HG03103 (cell line): Measurements from ENCODE around the gene CTDP1.

ENCODE experiments used
- ATAC-seq: cut with Tn5 transposase; IDR thresholded peaks from one replicate; pipeline ENCODE4 v1.9.1; 2021; ENCODE audit warnings: low read depth; ENCODE audit not compliant: unreplicated experiment

The CTDP1 gene

DNA sequence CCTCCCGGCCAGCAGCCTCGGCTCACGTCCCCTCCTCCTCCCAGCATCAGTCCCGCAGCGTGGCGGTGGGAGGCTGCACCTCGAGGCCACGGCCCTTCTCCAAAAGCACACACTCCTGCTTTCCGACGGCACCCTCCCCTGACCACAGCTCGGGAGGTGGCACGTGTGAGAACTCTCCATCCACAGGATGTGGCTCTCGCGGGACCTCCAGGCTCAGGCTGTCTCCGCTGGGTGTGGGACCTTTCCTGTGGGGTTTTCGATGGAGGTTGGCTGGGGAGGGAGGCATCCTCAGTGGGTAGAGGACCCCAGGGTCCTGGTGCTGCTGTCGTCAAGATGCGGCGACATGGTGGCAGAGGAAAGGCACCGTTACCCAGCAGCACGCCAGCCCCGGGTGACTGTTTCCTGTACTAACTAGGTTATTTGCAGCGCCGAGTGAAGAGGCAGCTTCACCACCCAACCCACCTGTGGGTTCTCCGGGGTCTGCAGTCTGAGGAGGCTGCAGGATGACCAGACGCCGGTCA is 75.3 kb downstream of the CTDP1 start:
- no peak for ATAC-seq

DNA sequence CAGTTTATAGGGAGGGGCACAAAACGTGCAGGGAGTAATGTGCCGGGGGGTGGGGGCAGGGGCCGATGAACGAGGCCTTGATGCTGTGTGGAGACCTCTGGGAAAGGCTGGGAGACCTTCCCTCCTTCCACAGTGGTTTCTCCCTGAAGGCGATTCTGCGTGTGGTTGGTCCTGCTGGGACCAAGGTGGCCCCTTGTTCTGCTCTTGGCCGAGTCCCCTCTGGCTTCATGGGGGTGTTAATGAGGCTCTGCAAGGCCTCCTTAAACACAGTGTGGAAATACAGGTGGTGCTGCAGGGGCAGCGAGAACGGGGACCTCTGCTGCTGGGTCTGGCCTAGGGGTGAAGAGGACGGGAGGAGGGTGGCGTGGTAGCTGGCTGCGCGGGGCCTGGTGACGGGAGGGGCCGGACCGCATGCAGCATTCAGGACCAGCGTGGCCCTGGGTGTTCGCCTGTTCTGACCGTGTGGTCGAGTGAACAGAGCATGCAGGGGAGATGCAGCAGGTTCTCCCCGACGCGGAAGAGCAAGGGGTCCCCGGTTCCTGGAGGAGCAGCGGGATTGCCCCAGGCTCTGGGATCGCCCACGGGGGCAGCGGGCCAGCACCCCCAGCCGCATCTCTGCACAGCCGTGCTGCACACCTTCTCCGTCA is 76.0 kb downstream of the CTDP1 start:
- ATAC-seq = no peak

DNA sequence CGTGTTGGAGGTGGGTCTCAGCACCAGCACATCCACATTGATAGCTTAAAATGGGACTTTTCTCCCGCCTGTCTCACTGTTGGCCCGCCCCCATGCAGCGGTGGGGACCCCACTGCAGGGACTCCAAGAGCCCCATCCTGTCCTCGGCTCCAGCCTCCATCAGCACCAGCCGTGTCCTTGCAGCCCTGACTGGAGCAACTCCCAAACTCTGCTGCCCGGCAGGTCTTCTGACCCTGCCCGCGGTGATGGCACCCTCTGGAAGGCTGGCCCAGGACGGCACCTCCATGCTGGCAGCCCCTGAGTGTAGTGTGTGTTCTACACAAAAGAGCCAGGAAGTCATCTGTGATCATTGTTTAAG is 76.5 kb downstream of the CTDP1 start:
- ATAC-seq = no peak

DNA sequence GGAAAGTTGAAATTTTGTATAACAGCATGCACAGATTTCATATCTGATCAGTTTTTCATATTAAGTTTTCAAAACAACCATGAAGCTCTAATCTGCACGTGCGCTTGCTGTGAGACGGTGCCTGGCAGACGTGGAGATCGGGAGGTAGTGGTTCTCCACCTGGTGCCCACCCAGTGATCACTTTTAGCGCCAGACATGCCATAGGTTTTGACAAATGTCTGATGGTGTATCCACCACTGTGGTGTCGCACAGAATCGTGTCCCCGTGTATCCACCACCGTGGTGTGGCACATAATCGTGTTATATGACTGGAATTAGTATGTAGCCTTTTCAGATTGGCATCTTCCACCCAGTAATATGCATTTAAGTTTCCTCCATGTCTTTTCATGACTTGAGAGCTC is 77.2 kb downstream of the CTDP1 start:
- no peak for ATAC-seq

DNA sequence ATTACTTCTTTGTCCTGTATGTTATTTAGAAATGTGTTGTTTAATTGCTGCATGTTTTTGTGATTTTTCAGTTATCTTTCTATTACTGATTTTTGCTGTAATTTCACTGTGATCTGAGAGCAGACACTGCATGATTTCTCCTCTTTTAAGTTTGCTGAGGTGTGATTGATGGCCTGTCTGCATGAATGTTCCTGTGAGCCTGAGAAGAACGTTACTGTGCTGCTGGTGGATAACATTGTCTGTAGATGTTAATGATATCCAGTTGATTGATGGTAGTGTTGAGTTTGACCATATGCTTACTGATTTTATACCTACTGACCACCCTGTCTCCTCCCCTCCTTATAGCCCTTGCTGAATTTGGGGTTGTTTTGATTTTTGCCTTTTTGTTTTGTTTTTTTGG is 80.7 kb downstream of the CTDP1 start:
- ATAC-seq = no peak

DNA sequence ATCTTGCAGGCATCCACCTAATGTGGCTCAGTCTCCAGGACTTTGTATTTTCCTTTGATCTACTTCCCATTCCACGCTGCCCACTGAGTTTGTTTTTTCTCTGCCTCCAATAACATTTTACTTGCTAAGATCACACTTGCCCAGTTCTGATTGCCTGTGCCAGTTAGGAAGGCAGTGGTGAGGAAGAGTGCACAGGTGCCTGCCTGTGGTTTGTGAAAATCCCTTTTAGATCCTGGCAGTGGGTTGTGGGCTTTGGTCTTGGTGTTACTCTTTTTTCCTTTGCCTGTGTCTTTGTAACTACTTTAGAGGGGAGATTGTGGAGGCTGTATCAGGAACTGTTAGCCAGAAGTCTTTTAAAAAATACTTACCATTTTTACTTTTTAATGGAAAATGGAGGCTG is 81.3 kb downstream of the CTDP1 start:
- ATAC-seq = no peak

DNA sequence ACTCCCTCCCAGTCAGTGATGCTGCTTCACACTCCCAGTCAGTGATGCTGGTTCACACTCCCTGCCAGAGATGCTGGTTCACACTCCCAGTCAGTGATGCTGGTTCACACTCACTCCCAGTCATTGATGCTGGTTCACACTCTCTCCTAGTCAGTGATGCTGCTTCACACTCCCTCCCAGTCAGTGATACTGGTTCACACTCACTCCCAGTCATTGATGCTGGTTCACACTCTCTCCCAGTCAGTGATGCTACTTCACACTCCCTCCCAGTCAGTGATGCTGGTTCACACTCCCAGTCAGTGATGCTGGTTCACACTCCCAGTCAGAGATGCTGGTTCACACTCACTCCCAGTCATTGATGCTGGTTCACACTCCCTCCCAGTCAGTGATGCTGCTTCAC is 83.8 kb downstream of the CTDP1 start:
- no peak for ATAC-seq

DNA sequence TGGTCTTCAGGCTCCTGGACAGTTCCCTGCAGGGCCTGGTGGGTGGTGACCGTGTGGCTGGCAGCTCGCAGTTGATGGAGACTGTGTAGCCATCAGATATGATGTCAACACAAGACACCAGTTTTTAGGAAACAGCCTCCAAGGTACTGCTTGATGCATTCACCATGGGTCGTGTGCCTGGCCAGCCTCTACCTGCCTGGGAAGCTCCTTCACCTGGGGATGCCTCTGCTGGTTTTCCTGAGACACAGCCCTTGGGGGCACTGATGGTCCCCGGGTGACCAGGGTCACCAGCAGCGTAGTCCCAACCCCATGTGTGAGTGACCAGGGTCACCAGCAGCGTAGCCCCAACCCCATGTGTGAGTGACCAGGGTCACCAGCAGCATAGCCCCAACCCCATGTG is 84.5 kb downstream of the CTDP1 start:
- no peak for ATAC-seq

DNA sequence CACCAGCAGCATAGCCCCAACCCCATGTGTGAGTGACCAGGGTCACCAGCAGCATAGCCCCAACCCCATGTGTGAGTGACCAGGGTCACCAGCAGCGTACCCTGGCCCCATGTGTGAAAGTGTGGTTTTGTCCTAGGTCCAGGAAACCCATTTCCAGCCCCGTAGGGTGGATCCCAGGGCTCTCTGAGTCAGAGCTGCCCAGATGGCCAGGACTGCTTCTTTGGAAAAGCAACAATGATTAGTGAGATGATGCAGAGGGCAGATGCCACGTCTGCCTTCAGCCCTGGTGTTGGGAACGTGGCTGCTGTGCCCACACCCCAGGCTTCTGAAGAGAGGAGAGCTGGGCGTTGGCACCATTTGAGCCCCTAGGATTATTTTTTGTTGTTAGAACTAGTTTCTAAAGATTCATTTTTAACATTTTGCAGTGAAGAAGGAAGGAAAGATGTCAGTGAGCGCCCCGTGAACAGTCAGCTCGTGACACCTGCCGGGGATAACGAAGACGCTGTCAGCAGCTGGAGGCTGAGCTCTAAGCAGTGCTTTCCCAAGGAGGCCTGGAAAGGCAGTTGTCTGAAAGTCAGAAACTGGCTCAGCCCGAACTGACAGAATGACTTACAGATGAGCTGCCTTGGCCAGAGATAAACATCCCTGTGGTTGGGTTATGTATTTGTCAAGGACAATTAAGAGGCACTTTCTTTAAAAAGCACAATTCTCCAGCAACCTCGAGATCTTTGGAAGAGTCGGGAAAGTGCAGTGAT is 86.1 kb downstream of the CTDP1 start:
- ATAC-seq = no peak

DNA sequence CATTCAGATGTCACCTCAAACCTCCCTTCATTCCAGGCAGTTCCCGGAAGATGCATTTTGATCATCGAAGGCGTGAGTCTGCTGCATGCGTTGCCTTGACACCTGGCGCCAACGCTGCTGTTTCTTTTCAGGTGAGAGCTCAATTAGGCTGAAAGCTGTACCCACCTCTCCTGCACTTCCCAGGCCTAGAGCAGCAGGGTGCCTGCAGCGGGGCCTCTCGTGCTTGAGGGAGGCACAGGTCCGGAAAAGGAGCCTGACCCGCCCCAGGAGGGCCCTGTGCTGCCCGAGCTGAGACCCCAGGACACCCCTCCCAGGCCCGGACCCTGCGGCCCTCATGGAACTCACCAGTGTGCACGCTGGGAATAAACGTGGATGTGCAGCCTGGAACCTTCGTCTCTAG is 86.7 kb downstream of the CTDP1 start:
- ATAC-seq = no peak

DNA sequence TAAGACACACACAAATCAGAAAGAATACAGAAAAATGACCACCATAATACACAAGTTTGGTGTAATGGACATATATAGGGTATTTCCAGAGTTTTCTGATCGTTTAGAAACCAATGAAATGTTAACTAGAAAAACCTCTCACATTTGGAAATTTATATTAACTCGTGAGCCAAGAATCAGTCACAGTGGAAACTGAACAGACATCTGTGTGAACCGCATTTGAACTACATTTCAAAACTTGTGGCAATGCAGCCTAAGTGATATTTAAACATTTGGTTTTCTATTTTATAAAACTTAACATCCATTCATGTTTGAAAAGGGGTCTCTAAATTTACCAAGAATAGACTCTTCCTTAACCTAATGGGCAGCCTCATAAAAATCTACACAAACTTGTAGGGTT is 89.1 kb downstream of the CTDP1 start:
- no peak for ATAC-seq

DNA sequence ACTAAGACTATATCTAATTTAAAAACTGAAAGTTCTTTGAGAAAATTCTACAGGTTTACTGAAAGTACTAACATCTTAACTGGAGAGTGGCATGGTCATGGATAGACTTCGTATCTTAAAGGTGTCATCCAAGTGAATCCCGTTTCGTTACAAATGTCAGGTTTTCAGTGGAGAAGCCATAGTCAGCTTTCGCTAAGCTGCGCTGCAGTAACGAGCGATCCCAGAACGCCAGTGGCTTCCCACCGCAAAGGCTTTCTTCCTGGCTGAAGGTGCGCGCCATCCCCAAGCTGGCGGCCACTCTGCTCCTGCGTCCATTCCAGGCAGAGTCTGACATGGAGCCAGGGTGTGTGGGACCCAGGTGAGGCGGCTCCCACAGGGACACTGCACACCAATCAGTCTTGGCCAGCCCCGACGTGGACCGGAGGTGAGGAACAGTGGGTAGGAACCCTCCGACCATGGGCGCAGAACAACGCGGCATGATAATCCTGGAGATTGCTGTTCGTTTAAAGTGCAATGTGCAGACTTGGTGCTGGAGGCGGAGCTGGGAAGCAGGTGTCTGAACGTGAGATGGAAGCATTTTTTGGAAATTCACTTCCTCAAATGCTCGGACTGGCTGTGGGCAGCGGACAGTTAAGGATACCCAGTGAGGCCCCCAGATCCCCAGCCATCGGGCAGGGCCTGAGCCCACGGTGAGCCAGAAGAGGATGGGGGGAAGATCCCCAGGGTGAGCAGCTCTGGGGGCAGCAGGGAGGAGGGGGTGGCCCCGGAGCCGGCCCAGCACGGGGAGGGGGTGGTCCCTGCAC is 90.3 kb downstream of the CTDP1 start:
- ATAC-seq = no peak

DNA sequence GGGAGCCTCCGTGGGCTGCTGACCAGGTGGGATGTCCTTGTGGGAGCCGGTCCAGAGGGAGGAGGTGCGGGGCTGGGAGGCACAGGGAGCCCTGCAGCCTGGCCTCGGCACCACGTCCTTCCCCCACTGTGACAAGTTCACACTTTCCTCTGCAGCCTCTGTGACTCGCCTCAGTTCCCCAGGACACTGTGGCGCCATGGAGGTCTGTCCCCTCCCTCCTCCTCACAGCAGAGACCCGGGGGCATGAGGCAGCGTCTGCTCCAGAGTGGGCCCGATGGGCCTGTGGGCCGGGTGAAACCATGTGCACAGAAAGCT is 90.9 kb downstream of the CTDP1 start:
- ATAC-seq = no peak

DNA sequence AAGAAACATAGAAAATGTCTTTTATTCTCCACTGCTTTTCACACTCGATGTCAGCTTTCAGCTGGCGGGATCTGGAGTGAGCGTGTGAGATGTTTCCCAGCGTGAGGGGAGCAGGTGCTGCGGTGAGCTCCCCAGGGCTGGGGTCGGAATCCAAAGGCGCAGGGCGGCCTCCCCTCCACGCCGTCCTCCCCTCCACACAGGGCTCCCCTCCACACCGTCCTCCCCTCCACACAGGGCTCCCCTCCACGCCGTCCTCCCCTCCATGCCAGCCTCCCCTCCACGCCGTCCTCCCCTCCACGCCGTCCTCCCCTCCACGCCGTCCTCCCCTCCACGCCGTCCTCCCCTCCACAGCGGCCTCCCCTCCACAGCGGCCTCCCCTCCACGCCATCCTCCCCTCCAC is 91.2 kb downstream of the CTDP1 start:
- ATAC-seq = no peak

DNA sequence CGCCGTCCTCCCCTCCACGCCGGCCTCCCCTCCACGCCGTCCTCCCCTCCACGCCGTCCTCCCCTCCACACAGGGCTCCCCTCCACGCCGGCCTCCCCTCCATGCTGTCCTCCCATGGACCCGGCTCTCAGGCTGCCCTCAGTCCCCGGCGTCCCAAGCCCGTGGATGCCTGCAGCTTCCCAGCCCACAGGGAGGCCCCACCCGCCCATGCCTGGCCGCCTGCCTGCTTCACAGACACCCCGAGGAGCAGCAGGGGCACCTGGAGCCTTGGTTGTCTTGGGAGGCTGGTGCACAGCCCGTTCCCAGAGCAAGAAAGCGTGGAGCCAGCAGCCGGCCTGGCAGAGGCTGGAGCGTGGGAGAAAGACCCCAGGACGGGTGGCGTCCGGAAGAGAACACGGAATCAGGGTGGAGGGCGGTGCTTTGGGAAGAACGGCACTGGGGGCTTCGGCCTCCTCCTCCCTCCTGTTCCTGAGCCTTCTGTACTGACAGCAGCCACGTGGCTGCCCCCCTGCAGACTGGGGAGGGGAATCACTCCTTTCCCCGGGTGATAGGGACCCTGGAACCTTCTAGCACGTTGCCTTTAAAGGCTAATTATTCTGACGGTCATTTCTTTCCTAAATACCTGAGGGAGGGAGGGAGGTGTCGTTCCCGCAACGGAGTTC is 92.0 kb downstream of the CTDP1 start:
- ATAC-seq = no peak

DNA sequence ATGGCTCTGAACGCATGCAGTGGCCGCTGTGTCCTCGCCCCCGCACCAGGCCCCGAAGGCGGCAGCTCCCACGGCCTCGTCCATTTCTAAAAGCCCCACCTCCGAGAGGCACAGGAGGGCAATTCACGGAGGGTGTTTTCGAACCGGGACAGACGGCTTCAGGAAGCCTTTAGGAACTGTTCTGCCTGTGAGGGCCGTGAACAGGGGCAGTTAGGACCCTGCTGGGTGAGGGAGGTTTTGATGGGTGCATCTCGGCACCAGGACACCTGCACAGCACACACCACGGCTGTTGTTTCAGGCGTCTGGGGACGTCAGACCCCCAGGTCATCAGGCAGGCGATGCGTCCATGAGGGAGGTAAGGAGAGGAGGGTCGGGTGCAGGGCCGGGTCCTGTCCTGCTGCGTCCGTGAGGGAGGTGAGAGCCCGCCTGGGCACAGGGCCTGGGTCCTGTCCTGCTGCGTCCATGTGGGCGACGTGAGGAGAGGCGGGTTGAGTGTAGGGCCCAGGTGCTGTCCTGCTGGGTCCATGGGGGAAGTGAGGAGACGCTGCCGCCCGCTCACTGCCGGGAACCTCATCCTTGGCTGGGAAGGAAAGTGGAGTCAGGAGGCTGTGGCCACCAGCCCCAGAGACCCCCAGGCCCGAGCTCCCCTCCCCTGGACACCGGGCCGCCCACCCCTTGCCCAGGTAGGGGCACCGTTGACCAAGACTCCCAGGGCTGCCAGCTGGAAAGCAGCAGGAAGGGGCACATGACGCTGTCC is 92.7 kb downstream of the CTDP1 start:
- ATAC-seq = no peak

DNA sequence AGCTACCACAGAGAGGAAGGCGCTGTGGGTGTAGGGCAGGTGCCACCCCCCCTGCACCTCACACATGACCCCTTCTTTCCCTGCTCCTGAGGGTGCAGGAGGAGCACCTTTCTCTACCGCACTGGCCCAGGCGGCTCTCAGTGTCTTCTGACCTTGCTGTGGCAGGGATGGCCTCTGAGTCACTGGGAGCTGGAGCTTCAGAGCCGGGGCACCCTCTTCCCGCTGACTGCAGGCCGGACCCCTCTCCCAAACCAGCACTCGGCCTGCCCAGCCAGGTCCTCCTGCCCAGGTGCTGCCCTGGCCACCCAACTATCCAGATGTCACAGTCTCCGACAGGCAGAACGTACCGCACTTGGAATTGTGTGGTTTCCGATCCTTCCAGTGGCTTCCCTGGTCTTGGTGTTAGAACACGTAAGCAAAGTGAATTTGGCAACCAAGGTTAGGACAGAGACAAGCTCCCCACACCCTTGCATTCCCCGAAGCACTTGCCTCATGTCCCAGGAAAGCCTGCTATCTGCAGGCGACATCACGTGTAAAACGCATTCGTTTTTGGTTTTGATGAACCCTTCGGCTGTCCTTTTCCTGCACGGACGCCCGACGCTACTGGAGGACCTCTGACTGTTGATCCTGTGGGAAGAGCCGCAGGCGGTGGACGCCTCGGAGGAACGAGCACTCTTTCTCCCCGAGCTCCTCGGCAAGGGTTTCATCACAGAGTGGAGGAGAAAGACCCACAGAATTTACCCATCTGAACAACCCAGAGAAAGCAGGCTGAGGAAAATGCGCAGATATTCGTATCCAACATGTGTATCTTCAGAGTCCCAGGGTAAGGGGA is 93.5 kb downstream of the CTDP1 start:
- ATAC-seq = no peak

DNA sequence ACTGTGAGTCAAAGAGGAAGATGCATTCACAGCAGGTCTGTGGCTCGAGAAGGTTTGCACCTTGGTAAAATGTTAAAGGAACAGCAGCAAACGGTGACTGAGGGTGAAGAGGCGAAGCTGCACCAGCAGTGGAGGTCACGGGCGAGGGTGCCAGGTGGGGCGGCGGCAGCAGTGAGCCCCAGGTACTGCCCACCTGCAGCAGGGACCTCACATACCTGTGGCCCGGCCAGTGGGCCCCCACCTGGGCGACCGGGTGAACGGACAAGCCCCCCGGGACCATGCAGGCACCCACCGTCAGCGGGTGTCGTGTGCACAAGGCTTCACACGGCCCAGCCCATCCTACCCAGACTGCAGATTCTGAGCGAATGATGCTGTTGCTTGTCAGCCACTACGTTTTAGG is 94.5 kb downstream of the CTDP1 start:
- ATAC-seq = no peak

DNA sequence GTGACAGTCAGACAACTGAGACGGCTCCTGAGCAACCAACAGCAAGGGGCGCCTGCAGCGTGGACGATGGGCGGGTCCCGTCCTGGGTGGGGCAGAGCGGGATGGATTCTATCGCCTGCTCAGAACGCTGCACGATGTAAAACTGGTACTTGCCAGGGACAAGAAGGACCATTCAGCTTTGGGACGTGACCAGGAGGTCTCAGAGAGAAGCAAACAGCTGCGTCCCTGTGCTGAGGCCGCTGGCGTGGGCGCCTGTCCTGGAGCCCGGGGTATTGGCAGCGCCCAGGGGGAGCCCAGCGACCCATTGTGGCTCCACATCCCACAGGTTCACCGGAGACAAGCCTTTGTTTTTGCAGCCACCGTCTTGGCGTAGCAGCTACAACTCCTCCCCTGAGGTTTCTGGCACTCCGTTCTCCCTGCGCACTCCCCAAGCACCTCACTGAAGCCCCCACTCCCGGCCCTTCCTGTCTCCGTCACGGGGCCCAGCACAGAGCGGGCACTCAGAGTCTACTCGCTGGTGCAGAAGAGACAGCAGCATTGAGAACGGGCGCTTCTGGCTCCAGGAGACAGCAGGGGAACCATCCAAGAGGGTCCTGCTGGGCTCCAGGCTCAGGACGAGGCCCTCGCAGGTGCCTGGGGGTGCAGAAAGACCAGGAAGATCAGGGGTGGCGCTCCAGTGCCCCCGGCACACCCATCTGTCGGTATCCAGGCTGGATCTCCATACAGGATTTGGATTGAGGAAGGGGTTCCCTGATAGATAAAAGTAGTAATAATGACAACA is 96.0 kb downstream of the CTDP1 start:
- no peak for ATAC-seq
